Measurements from ENCODE around the gene KBTBD8. TPM values are rescaled to one million over a fixed set of nuclear protein-coding genes. Genes with fewer than 3 reads are reported as not detected.

Gene KBTBD8
- total RNA-seq, 4 donors from 2014 or later: 0.84 to 3.1 (median 1.6) TPM

DNA sequence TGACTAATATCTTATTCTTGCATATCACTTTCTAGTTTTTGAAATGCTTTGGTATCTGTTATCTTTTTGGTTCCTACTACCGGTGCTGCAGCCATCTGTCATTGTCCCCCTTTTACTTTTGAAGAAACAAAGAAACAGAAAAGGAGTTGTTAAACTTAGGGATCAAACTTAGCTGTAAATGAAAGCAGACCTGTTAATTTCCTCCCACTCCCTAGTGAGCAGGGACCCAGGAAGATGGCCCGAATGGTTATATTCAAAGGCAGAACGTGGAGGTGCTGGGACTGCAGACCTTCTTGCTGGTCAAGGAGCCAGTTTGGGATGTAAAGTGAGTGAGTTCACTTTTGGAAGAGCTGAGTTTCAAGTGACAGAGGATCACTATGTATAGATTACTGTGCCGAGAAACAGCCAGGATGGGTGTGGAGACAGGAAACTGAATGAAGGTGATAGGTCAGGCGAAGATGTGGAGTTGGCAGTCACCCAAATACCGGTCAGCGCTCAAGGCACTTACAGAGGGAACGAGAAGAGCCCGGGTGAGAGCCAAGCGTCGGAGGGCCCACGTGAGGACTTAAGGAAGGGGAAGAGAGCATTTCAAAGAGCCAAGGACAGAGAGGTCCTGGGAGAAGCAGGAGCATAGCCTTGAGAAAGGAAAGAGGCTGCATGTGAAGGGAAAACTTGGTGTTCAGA lies 20.1 kb downstream of the KBTBD8 start:
- DNase-seq (ENCODE audit: low spot score) (no peak), ATAC-seq (ENCODE audit: low FRiP score) (no peak)
- TF ChIP-seq, protein P1, sequence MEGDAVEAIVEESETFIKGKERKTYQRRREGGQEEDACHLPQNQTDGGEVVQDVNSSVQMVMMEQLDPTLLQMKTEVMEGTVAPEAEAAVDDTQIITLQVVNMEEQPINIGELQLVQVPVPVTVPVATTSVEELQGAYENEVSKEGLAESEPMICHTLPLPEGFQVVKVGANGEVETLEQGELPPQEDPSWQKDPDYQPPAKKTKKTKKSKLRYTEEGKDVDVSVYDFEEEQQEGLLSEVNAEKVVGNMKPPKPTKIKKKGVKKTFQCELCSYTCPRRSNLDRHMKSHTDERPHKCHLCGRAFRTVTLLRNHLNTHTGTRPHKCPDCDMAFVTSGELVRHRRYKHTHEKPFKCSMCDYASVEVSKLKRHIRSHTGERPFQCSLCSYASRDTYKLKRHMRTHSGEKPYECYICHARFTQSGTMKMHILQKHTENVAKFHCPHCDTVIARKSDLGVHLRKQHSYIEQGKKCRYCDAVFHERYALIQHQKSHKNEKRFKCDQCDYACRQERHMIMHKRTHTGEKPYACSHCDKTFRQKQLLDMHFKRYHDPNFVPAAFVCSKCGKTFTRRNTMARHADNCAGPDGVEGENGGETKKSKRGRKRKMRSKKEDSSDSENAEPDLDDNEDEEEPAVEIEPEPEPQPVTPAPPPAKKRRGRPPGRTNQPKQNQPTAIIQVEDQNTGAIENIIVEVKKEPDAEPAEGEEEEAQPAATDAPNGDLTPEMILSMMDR (IDR thresholded peaks at IDR 0.05): no peak

DNA sequence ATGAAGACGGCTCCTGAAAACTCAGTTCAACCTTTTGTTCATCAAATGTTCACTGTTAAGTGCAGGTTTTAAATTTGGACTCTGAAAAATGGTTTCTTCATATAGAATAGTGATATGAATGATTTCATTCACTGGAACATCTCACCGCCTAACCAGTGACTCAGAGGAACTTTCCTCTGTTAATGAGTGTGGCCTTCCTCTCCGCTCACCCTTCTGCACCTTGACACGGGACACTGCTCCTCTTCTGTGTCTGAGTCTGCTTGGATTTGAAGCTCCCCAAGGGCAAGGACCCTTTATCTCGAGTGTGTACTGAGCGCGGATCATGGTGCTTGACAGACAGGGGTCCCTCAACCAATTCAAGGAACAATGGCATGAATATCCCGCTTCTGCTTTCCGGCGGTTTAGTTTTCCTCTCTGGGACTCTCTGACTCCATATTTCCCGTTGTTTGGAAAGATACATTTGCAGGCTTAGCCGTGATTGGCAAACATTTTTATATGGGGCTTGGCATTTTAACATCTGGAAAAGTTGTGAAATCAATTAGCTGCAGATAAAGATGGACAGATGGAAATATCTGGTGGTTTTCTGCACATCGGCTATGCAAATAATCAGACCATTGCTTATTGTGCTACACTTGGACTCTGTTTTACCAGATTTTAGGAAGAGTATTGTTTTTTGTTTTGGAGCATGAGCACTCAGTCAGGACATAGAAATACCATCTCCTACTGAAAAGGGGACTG lies 20.9 kb downstream of the KBTBD8 start:
- DNase-seq (ENCODE audit: low spot score) (no peak), ATAC-seq (ENCODE audit: low FRiP score) (no peak)
- TF ChIP-seq, protein P1 (IDR thresholded peaks at IDR 0.05): no peak

DNA sequence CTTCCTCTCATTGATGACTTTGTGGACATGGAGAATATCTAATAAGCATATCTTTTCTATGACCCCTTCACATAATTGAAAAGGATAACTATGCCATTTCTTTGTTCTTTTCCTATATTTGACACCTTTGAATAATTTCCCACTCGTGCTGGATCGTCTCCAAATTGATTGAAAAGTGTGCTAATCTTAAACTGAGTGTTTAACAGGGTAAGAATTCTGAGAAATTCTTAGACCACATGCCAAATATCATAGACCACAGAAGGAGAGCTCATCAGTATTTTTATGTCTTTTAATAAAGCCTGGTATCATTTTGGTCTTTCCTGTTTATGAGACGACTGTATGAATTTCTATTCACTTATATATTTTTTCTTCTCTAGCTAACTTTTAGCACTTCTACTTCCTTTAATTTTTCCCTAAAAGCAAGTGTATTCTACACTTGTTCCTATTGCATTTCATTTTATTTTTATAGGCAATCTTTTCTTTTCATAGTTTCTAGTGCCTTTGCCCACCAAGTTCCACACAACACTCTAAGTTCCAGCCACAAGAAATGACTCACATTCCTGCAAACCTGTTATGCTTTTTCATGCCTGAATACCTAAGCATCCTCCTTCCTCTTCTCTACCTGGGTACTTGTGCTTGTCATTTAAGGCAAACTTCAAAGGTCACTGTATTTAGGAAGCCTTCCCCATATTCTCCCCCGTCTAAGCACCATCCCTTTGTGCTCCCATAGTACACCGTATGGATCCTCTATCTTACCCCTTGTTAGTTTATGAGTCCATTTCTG lies 30.1 kb downstream of the KBTBD8 start:
- TF ChIP-seq, protein P1 (IDR thresholded peaks at IDR 0.05): no peak
- no peak for ATAC-seq (ENCODE audit: low FRiP score)
- no peak for DNase-seq (ENCODE audit: low spot score)

DNA sequence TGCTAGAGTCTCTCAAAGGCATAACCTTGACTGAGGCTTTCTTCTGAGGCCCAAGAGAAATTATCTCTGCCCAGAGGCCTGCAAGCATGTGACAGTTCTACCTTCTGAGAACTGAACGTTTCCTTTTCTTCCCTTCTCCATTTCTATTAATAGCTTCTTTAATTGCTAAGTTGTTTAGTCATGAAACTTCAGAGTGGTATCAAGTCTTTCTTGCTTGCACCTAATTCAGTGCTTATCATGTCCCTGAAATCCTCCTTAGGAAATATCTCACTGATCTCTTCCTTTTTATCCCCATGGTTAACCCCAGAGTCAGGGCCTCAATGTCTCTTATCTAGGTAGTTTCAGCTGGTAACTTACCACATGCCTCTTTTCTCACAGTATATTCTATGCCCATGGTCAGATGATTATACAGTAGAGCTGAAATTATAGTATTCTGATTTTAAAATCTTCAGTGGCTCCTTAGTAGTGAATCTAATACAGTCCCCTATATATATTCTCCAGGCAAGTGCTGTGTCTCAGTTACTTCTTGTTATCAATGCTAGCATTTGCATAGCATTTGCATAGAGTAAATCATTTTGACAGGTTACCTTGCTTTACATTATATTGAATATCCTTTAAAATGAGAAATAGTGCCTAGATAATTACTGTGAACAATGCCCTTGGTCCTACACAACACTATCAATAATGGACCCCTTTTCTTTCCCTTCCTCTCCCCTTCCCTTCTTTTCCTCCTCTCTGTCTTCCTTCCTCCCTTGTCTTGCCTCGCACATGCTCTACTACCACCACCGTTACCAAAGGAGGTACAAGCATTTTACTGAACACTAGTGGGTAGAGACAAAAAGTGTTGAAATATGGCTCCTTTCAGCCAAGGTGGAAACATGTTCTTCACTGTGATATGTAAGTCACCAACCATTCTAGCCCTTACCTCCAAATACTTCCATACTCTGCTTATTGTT lies 33.0 kb downstream of the KBTBD8 start:
- TF ChIP-seq, protein P1 (IDR thresholded peaks at IDR 0.05): no peak
- ATAC-seq (ENCODE audit: low FRiP score): no peak

DNA sequence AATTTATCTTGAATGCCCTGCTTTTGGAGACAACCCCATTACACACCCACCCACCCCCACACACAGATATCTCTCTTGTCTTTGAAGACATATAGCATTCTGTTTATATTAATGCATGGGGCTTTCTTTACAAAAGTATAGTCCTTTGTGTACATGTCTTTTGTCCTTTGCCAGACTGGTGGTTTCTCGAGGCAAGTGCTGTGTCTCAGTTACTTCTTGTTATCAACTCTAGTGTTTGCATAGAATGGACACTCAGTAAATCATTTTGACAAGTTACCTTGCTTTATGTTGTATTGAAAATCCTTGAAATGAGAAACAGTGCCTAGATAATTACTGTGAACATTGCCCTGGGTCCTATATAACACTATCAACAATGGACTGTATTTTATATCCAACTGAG lies 33.9 kb downstream of the KBTBD8 start:
- TF ChIP-seq, protein P1 (IDR thresholded peaks at IDR 0.05): no peak
- DNase-seq (ENCODE audit: low spot score) (no peak), ATAC-seq (ENCODE audit: low FRiP score) (no peak)

More for the DNA sequence above, 33.0 kb downstream of the KBTBD8 start:
- no peak for DNase-seq (ENCODE audit: low spot score)

DNA sequence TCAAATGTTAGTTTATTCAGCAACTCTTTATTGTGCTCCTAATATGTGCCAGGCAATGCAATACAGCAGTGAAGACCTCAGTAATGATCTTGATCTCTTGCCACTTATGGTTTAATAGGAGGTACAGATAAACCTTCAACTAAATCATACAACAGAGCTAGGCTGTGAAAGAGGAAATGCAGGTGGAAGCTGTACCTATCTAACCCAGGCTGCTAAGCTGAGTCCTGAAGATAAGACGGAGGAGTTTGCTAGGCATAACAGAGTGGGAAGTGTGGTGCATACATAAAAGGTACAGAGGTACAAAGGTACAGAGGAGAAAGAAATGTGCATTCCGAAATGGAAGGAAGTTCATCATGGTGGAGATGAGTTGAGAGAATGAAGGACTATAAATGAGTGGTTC lies 35.0 kb downstream of the KBTBD8 start:
- DNase-seq (ENCODE audit: low spot score) (no peak), ATAC-seq (ENCODE audit: low FRiP score) (no peak)
- TF ChIP-seq, protein P1 (IDR thresholded peaks at IDR 0.05): no peak

All from omental fat pad (tissue), 4 donors.